Tongue (tissue), 2 donors: Measurements from ENCODE around the gene CFAP45. TPM values are rescaled to one million over a fixed set of nuclear protein-coding genes. Genes with fewer than 3 reads are reported as not detected.

Experiments used
- DNase-seq: peaks from one replicate; pipeline ENCODE4 v3.0.0-alpha.2; 2015
- total RNA-seq: library from RNA; depleted of rRNA; stranded (reverse); fragments of >200 nt; gene quantifications from one replicate; pipeline ENCODE4 v1.2.3, GENCODE V29; 2014

The CFAP45 gene
- total RNA-seq, 1 donor from 2014 or later = 0.10 TPM

DNA sequence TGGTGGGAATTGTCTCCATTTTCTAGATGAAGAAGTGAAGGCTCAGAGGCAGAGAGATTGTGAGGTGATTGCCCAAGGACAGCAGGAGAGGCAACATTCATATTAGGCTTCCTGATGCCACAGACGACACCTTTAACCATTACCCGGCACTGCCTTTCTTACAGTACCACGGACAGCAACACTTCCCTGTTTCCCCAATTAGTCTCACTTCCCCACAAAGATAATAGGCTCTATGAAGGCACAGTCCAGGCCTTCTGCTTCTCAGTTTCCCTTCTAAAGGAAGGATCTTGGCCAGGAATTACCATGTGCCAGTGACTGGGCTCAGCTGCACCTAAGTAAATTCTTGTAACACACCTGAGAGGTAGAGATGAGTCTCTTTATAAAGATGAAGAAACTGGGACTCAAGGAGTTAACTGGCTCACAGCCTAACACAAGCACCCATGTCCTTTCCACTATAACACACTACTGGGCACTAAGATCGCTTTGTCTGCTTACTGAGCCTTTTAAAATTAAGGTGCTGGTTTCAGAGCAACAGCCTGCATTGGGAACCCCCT is 35.8 kb upstream of the CFAP45 start:
- DNase-seq = peak; percentile 39

DNA sequence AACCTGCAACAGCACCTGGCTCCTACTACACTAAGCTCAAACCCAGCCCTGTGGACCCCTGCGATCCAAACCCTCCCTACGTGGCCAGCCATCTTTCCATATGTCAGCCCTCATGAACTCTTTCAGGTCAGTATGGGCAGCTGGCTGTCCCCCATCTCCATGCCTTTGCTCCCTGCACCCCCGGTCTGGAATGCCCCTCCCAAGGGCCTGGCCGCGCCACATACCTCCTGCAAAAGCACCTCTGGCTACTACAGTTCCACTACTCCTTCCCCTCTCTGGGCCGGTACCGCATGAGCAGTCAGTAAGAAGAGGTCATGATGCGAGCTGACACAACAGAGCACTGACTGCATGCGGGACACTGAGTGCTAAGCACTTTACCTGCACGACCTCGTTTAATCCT is 35.3 kb upstream of the CFAP45 start:
- no peak for DNase-seq

DNA sequence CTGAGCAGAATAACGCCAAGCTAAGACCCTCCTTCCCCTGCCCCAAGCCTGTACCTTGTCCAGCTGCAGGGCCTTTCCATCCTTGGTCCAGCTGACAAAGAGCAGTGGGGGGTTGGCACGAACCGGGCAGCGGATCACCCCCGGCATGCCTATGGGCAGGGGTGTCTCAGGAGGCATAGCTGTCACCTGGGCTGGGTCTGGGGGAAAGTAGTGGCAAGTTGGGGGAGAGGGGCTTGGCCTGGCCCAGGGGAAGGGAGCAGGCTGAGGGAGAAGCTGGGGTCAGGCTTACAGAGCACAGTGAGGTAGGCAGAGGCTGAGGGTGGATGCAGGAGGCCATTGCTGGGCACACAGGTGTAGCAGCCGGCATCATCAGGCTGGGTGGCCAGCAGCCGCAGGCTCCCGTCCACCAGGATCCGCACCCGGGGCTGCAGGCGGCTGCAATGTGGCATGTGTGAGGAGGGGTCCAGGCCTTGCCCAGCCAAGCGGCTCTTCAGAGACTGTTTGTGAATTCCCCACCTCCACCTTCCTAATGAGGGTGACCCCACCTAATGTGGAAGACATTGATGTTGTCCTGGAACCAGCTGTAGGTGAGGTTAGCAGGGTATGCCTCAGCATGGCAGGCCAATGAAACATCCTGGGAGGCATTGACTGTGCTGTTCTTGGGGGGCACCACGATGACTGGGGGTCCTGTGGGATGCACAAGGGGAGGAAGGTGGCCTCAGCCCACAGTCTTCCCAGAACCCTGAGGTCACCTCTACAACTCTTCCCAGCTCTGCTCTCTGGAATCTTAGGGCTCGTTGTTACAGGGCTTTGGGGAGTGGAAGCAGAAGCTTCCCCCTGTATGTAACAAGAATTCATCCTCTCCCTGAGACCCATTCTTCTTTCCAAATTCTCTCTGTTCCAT is 34.4 kb upstream of the CFAP45 start:
- DNase-seq = no peak

DNA sequence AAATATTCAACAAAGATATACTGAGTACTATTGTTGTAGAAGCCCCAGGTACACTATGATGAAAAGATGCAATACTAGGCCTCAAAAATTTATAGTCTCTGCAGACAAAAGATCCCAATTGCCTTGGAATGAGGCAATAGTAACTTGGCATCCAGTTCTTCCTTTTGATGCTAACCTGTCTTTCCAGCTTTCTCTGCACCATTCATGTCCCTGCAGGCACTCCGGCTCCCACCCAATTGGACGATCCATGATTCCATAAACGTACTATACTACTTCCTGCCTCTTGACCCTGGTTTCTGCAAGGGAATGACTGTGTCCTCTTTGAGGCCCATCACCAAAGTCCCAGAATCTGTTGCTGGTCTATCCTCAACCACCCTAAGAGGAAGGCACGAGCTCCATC is 33.4 kb upstream of the CFAP45 start:
- DNase-seq = peak; percentile 32

DNA sequence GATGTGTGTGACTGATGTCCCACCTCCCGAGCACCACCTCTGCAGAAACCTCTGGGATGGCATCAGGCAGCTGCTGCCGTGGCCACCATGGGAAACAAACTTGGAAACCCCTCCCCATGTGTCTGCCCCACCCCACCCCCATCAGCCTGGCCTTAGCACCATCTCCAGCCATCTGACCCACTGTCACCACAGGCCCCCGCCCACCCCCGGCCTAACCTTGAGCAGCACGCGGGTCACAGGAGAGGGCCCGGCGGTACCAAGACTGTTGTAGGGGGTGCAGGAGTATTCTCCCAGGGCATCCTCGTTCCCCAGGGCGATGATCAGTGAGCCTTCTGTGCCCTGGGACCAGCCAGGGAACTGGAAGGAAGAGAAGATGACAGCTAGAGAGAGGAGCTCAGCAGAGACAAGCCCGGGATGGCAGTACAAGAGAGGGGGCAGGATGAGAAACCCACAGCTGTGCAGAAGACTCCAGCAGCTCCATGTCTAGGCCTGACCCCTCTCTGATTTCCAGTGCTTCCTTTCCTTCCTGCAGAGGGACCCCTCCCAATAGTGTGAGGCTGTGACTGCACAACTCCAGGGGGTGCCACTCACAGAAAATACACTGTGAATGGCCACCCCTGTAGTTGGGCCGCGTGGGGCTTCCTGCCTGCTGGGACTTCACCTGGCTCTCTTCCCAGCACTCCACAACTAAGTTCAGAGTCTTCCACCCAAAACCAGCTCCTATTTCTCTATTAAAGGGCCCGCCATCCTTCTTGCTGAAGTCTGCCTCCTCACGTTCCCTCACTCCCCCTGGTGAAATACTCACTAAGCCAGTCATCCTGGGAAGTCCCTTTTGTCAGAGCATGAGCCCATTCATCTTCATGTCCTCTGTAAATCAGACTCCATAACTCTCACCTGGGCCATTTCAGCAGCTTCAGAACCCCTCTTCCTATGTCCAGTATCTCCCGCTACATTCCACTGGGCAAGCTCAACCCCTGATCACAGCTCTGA is 32.6 kb upstream of the CFAP45 start:
- DNase-seq = no peak

DNA sequence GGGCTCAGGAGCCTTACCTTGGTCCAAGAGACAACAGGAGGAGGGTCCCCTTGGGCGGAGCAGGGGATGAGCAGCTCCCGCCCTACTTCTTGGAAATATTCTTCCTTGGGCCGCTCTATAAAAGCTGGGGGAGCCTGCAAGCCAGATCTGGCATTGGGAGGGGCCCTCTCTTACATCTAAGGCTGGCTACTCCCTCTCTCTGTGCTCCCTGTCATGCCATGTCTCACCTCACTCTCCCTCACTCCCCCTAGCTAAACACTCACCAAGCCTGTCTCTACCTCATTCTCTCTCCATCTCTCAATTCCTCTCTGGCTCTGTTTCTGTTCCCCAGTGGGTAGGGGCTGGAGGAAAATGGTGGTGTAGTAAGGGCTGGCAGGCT is 31.8 kb upstream of the CFAP45 start:
- DNase-seq = no peak

DNA sequence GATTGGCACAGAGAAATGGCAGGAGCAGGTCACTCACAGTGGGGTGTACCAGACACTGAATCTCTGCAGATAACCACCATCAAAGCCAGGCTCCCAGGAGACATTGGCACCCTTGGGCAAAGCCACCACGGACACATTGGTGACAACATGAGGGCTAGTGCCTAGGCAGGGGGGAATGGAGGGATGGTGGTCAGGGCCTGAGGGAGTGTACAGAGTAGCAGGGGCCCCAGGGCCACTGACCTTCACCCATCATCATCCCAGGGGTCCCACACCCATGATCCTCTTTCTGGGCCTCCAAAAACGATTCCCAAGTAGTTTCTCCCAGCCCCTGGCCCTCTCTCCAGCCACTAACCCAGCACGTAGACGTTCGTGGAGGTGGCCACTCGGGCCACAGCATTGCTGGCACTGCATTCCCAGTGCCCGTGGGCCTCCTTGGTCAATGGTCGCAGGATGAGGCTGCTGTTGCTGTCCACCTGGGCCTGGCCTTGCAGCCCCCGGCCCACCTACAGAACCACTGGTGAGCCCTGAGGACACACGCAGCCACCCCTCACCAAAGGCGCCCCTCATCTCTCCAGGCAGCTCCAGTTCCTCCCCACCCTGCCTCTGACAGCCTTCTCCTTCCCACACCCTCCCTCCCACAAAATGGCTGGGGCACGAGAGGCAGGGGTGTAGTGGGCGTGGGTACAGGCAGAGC is 31.3 kb upstream of the CFAP45 start:
- DNase-seq = no peak

DNA sequence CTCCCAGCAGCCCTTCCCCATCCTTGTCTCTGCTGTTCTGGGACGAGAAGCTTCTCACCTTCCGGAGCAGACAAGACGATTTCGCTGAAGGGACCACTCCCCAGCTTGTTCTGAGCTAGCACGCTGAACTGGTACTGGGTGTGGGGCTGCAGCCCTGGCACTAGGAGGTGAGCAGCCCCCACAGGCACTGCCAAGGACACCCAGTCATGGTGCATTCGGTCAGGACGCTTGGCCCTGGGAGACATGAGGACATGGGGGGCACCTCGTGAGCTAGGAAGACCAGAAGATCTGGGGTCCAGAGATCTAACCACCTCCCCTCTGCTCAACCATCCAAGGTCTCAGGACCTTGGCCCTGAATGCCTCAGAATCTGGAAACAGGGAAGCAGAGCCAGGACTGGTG is 30.7 kb upstream of the CFAP45 start:
- DNase-seq = no peak

DNA sequence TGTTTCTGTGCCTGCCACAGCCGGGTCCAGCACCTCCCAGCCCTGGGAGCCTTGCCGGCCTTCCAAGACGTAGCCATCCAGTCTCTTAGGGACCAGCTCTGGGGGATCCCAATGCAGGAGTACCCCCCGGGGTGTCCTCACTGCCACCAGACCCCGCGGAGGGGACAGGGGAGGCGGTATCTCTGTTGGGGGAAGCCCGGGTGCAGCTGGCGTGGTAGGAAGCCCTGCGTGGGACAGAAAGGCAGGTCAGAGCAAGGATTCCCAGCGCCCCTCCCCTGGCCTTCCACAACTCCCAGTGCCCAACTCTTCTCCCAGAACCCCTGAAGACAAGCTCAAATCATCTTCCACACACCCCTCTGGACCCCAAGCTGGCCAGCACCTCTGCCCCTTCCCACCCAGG is 30.3 kb upstream of the CFAP45 start:
- no peak for DNase-seq

DNA sequence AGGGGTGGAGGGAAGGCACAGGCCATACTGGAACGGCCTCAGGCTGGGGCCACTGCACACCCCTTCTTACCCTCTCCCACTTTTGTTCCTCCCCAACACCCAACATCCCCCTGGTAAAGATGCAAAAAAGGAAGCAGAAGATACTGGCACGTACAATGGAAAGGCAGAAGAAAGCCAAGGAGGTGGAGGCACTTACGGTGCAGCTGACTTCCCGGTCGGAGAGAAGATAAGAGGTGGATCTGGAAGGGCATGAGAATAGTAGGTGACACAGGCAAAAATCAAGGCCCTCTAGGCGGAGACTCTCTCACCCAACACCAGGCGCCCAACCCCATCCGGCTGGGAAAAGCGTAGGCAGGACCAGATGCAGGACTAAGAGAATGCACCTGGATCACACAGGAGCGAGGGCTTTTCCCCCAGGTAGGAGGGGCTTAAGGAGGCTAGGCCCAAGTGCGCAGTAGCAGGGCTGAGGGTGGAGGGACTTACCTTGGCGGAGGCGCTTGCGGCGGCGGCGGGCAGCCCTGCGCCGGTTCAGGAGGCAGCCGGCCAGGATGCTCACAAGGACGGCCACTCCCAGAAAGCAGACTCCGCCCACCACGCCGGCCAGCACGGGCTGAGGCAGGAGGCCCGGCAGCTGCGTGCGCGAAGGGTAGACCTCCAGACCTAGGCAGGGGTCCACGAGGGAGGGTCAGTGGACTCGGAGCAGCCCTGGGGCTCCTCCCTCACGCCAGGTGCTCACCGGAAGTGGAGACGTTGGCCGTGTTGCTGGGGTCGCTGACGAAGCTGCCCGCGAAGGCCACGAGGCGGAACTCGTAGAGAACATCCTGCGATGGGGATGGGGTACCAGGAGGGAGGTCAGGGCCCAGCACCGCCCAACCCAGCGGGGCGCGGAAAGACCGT is 29.4 kb upstream of the CFAP45 start:
- no peak for DNase-seq

DNA sequence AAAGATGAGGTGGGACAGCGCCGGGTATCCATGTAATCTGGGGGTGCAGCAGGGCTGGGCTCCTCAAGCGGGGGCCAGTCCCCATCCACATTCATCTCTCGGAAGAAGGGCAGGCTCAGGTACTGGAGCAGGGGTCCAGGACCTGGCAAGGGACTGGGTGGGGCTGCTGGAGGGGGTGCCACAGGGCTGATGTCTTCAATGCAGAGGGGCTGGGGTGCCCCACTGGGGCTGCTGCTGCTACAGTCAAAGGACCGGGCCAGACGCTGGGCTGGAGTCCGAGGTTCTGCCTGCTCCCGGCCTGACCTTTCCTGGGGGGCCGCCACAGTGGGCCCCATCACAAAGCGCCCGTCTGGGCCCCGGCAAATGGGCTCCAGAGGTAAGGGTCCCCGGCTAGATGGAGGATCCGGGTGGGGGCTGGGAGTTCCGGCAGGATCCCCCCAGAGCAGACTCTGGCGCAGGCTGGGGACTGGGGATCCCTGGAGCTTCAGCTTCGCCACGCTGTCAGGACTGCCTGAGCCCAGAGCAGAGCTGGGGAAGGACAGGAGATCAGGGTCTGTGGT is 28.6 kb upstream of the CFAP45 start:
- DNase-seq = no peak

DNA sequence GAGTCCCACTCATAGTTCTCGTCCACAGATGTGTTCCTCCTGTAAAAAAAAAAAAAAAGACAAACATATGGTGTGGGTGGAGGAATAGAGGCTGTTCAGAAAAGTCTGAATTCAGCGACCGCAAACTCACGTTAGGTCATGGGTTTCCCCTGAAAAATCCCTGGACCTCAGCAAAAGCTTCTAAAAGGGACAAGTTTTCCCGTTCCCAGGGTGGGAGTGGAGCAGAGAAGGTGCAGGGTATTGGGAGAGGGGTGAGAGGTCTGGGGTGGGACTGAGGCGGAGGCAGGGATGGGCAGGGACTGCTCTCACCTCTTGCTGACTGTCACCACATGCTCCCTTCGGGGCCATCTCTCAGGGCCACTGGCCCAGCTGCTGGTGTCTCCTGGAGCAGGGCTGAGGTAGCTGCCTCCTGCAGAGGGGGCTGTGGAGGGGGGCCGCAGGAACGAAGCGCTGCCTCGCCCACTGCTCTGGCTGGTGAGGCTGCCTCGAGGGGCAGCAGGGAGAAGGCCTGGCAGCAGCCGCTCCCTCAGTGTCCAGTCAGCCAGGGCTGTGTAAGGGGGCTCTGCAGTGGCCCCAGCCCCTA is 28.0 kb upstream of the CFAP45 start:
- DNase-seq = no peak

DNA sequence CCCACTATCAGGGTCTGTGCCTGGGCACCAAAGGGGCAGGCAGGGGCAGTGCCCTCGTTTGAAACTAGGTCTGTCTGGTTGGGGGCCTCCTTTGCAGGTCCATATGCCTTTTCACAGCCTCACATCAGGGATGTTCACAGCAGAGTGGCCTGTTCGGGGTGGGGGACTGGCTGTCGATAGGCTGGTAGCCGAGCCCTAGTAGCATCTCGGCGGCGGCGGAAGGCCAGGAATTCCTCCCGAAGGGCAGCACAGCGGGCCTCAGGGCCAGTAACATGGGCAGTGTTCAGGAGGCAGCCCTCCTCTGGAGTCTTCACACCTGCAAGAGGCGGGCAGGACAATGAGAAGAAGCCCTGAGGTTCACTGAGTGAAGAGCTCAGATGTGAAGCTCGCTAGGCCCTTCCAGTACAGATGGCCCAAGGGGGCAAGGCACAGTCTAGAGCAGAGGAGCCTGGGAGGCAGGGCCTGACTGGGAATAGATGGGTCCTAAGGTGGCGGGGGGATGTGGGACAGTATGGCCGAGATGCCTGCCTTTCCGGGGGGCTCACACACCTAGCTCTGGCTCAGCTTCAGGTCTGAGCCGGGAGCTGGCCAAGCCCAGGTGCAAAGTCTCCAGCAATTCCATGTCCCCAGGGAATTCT is 27.4 kb upstream of the CFAP45 start:
- no peak for DNase-seq

DNA sequence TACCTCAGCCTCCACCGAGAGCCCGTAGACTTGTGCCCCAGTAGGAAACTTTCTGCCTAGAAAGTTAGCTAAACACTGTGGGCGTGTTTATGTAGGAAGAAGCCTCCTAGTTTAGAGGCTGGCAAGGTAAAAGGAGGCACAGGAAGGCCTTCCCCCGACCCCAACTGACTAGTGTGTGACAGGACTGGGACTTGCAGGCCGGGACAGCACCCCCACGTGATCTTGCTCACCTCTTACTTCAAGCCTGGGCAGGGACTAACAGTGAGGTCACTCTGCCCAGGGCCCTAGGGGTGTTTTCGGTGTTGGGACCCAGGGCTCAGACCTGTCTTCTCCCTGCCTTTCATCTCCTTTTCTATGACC is 25.7 kb upstream of the CFAP45 start:
- no peak for DNase-seq

DNA sequence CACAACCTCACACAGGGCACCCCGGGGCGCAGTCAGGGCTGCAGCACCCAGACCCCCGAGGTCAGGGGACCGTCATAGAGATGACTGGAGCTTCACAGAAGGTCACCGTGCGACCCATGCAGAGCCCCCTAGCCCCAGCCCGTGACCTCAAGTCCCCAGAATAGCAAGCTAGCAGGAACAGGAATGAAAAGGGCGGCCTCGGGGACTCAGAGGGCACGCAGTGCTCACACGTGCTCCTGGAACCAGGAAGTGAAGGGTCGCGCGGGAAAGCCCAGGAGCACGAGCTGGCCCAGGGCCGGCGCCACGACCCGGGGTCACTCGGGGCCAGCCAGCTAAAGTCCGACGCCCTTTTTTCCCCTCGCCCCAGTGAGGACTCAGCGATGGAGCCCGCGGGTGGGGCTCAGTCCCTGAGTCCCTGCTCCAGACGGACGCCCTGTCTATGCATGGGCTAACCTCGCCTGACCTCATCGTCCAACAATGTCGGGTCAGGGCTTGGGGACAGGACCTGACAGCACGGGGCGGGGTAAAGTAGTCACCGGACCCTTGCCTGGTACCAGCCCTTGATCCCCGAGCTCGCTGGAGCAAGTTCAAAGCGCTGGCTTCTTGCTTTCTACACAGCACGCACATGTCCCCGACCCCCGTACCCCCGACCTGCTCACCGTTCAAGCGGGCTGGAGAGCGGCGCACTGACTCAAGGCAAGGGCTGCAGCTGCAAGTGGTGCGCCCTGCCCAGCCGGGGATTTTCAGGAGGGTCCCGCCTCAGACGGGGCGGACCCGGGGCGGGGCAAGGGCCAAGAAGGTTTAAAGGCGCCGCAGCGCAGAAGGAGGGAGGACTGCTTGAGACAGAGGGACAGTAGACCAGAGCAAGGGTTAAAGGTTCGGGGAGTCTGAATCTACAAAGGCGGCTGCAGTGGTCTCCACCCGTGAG is 25.1 kb upstream of the CFAP45 start, which contains the start of gene TAGLN2:
TAGLN2 (minus strand) TSS at position 717 of the 928 bp plus-strand sequence. CDS start 4,998 bp downstream, outside the sequence.
- DNase-seq = peak; percentile 97

DNA sequence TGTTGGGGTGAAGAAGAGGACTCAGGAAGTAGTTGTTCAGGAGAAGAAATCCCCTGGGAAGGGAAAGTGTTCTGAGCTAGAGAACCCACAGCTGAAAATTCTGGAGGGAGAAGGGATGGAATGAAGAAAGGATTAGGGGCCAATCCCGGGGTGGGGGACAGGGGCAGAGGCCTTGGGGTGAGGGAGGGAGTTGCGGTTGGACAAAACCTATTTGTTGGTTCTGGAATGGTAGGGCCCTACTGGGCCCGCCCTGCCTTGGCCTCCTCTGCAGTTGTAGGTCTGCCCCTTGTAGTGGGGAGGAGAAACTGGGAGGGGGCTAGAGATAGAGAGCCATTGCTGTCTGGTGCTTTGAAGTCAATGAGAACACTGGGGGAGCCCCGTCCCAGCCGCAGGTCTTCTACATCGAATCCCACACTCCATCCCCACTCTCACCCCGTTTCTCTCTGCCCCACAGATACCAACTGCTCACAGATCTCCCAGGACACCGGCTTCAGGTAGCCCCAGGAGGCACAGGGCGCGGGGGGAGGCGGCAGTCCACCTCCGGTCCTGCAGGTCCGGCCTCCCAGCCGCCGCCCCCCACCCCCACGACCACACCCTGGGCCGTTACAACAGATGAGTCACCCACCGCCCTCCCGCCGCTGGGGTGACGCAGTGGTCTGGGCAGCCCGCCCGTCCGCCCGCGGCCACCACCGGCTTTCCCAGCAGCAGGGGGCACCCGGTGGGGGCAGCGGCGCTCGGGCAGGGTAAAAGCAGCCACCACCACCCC is 24.2 kb upstream of the CFAP45 start:
- DNase-seq = peak; percentile 87

DNA sequence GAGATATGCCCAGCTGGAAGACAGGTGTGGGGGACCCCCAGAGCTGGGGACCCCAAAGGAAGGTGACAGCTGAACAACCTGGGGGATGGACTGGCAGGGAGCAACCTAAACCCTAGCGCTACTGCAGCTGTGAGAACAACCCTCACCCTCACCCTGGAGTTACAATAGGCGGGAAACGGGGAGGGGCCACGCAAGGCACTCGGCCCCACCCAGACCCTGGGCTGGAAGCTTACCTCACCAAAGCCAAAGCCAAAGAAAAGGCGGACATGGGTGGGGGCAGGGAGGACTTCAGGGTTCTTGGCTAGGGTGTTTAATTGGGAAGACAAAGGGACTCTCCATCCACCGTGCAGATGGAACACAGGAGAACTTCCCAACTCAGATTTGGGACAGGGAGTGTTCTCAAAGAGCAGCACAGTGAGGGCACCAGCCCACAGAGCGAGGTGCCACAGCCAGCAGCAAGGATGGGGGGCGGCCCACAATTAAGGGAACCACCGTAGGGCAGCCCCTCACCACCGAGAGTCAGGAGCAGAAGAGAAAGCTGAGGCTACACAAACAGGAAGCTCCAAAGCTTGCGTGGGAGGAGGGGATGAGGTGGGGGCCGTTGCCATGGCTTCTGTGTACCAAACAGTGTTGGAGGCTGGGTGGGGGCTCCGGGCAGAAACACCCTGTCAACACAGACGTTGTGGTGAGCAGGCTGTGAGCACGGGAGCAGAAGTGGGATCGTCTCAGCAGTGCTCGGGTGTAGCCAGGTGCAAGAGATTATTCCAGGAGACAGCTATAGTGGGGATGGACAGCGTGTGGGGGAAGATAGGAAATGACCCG is 23.4 kb upstream of the CFAP45 start:
- DNase-seq = peak; percentile 94
